Midbrain (tissue), 1 donor: ENCODE data around the gene DDX11.
"Not testable (repeated sequence)": the region's sequence is repeated elsewhere in the genome, so short reads cannot be mapped to it uniquely, and the experiment has no call there.

ENCODE experiments used
- DNase-seq: peaks from one replicate; lab custom pipeline; 2025; lab: John Stamatoyannopoulos, UW

DDX11 gene

DNA sequence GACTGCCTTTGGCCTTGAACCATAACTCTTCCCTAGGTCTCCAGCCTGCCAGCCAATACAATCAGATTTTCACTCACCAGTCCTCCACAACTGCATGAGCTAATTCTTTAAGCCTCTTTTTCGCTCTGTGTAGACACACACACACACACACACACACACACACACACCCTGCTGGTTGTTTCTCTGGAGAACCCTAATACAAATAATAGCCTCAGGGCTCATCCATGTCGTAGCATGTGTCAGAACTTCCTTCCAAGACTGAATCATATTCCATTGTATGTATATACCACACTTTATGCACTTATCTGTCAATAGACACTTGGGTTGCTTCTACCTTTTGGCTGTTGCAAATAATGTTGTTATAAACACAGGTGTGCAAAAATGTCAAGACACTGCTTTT lies 6.0 kb upstream of the DDX11 start:
- DNase-seq: not testable (repeated sequence)

DNA sequence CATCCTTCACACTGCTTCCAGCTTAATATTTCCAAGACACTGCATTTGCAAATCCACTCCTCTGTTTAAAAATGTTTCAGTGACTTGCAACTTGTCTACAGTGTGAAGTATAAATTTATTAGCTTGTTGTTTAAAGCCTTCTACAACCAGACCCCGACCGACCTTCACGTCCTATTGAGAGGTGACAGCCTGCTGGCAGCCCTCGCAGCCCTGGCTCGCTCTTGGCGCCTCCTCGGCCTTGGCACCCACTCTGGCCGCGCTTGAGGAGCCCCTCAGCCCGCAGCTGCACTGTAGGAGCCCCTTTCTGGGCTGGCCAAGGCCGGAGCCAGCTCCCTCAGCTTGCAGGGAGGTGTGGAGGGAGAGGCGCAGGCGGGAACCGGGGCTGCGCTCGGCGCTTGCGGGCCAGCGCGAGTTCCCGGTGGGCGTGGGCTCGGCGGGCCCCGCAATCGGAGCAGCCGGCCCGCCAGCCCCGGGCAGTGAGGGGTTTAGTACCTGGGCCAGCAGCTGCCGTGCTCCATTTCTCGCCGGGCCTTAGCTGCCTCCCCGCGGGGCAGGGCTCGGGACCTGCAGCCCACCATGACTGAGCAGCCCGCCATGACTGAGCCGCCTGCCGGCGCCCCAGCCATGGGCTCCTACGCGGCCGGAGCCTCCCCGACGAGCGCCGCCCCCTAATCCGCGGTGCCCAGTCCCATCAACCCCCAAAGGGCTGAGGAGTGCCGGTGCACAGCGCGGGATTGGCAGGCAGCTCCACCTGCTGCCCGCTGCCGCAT lies 2.5 kb upstream of the DDX11 start:
- not testable (repeated sequence) for DNase-seq

DNA sequence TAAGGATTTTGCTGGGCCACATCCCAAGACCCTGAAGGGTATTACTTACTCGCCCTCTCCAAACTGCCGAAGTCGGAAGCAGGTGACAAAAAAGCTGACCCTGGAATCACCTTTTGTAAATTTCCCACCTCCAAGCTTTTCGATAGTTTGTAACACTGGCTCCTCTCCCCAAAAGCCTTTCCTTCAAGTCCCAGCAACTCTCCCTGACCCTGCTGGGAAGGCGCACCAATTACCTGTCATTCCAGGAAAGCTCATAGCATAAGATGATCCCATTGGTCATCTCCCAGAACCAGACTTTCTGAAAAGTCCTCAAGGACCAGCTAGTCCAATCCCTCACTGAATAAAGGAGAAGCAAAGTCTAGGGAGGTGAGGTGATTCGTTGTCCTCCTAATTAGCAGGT lies 698 bp upstream of the DDX11 start:
- DNase-seq: not testable (repeated sequence)

- not testable (repeated sequence) for DNase-seq
Measured at GRCh38 chr12:31074333-31074874, 744 bp downstream of the DDX11 start.

DNA sequence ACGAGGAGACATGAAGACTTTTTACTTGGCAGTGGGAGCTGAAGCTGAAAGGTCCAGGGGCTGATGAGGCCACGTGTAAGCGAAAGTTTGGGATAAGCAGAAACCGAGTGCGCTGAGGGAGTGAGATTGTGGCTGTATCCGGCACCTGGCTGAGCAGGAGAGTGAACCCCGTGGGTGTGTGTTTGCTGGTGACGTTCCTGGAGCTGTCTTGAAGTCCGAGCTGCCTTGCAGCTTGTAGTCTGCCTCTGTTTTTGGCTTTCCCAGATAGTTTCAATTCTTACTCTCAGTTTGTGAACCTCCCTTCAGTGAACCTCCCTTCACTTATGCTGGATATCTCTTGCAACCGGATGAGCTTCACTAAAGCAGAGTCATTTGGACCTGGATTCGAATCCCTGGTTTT lies 2.5 kb downstream of the DDX11 start:
- not testable (repeated sequence) for DNase-seq

DNA sequence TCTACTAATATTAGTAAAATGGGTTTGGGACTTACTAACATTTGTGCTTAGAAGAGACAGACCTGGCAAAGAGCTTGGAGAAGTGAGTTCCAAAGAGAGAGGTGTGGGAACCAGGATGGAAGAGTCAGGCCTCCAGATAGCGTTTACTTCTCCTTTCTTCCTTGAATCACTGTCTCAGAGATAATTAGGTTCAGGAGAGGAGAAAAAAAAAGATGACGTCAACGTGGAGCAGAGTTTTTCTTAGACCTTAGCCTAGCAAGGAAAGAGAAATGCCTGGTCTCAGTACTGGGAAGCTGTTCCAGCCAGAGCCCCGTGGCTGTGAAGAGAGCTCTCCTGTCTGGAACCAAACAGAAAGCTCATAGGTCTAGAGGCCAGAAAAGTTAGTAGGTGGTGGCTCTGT lies 3.4 kb downstream of the DDX11 start:
- DNase-seq: not testable (repeated sequence)

- DNase-seq: not testable (repeated sequence)
Measured at GRCh38 chr12:31077998-31078397, 4.3 kb downstream of the DDX11 start.

DNA sequence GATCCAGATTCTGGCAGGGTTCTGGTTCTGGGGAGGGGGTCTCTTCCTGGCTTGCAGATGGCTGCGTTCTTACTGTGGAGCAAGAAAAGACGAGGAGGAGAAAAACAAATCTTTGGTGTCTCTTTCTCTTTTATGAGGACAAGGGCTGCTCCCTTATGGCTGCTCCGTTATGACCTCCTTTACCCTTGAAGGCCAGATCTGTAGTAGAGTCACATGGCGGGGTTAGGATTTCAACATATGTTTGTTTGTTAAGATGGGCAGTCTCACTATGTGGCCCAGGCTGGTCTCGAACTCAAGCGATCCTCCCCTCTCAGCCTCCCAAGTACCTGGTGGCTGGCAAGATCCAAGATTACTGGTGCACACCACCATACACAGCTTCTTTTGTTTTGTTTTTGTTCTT lies 5.8 kb downstream of the DDX11 start:
- DNase-seq: not testable (repeated sequence)

- not testable (repeated sequence) for DNase-seq
Measured at GRCh38 chr12:31080221-31080620, 6.6 kb downstream of the DDX11 start.

DNA sequence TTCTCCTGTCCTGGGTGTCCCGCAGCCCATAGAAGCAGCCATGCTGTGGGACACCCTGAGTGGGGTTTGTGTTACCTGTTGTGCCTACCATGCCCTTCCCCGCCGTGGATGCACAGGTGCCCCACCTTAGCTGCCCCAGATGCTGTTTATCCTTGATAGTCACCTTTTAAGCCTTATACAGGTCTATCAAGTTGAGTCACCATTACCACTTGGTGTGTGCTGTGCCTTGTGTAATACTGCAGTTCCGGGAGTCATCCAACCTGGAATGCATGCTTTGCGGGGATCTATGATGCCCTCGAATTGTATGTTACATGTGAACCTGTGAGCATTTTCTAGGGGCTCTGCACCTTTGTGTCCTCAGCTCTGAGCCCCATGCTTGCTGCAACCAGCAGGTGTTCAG lies 7.6 kb downstream of the DDX11 start:
- not testable (repeated sequence) for DNase-seq

DNA sequence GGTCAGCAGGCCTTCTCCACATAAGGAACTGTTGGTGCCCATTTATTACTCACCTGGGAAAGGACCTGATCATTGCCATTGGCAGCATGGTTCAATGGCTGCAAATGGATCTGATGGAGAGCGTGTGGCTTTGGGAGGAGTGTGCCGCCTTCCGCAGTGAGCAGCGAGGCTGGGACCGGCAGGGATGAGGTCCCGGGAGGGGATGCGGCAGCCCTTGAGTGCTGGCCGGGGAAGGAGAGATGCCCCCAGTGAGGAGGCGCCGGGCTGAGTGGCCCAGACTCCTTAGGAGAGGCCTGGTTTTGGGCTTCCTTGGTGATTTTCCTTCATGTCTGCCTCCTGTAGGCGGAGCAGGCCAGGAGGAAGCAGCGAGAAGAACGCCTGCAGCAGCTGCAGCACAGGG lies 10.6 kb downstream of the DDX11 start:
- not testable (repeated sequence) for DNase-seq

DNA sequence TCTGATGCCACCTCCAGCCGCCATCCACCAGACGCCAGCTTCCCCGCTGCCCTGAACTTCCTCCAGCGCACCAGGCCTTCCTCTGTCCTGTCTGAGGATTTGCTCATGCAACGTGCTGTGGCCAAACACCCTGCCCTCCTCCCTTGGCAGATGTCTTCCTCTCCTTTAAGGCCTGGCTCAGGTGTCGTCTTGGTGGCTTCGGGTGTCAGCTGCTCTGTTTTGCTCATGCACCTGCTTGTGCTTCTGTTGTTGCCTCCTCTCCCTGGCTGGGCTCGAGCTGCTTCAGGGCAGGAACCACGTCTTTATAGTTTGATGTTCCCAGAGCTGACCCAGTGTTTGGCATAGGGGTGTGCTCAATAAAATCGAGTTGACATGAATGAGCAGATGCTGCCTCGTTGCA lies 12.4 kb downstream of the DDX11 start:
- not testable (repeated sequence) for DNase-seq

GRCh38 chr12:31087486-31087885 lies 13.8 kb downstream of the DDX11 start:
- DNase-seq: not testable (repeated sequence)

DNA sequence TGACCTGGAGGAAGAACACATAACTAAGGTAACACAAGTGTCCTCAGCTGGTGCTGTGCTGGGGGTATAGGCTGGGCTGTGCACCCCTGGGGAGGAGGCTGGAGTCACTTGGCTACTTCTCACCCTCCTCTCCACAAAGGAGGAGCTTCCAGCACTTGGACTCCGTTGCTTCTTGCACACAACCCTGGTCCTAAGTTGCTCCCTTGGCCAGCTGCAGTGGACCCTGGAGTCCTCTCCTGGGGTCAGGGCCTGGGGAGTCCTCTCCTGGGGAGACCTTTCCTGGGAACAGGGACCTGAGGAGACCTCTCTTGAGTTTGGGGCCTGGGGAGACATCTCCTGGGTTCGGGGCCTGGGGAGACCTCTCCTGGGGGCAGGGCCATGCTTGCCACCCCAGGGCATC lies 14.3 kb downstream of the DDX11 start:
- DNase-seq: not testable (repeated sequence)

DNA sequence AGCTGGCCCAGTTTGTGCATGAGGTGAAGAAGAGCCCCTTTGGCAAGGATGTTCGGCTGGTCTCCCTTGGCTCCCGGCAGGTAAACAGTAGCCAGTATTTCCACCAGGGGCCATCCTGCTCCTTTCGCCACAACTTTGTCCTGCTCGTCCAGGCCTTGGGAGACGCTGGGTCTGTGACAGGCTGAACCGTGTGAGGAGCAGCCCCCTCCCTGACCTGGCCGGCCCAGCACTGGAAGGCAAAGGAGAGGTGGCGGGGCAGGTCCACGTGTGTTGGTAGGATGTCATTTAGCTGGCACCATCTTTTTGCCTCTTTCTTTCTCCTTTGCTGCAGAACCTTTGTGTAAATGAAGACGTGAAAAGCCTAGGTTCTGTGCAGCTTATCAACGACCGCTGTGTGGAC lies 15.4 kb downstream of the DDX11 start:
- no peak for DNase-seq

DNA sequence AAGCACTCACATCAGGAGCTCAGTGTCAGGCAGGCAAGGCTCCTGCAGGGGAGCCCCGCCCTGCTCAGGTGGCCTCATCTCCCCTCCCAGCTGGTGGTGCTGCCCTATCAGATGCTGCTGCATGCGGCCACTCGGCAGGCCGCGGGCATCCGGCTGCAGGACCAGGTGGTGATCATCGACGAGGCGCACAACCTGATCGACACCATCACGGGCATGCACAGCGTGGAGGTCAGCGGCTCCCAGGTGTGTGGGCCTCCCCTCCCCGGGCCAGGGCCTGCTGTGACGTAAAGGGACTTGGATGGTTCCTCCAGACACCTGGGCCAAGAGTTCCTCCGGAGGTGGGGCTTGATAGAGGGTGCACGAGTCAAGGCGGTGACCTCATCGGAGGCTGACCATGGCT lies 18.0 kb downstream of the DDX11 start:
- not testable (repeated sequence) for DNase-seq

- not testable (repeated sequence) for DNase-seq
Measured at GRCh38 chr12:31092718-31093117, 19.1 kb downstream of the DDX11 start.

GRCh38 chr12:31095080-31095860 lies 21.6 kb downstream of the DDX11 start:
- DNase-seq: not testable (repeated sequence)

DNA sequence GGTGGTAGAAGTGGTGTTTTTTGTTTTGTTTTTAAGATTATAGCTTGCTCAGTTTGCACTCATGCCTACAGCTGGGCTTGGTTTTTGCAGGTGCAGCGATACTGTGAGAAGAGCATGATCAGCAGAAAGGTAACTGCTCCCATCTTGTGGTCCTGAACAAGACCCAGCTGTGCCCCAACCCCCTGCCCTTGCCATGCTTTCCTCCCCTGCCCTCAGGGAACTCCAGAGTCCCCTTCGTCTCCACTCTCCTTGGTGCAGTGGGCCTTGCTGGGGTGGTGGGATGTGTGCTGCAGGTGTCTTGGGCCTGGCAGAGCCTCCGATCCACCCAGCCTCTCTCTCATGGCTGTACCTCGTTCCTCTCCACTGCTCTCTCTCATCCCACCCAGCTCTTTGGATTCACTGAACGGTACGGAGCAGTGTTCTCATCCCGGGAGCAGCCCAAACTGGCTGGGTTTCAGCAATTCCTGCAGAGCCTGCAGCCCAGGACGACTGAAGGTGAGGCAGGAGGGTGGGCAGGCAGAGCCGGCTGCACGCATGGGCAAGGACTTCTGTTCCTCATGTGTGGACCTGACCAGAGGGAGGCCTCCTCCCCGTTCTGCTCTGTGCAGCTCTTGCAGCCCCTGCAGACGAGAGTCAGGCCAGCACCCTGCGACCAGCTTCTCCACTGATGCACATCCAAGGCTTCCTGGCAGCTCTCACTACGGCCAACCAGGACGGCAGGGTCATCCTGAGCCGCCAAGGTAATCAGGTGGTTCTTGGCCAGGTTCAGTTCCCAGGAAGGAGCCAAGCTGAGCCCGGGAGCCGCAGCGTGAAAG lies 22.8 kb downstream of the DDX11 start:
- not testable (repeated sequence) for DNase-seq

- not testable (repeated sequence) for DNase-seq
Measured at GRCh38 chr12:31097819-31098218, 24.2 kb downstream of the DDX11 start.

- DNase-seq: not testable (repeated sequence)
Measured at GRCh38 chr12:31098363-31098762, 24.7 kb downstream of the DDX11 start.

GRCh38 chr12:31098771-31099170 lies 25.1 kb downstream of the DDX11 start:
- DNase-seq: not testable (repeated sequence)
